GM18868 (cell line): ENCODE results near the gene MEF2D.

Experiments
- ATAC-seq: cut with Tn5 transposase; IDR thresholded peaks from one replicate; pipeline ENCODE4 v1.9.1; 2021; ENCODE audit warnings: mild to moderate bottlenecking, moderate library complexity; ENCODE audit not compliant: unreplicated experiment

The MEF2D gene

GRCh38 chr1:156502391-156502893 lies 1.9 kb upstream of the MEF2D start:
- ATAC-seq: no peak

- peak; percentile 57 for ATAC-seq
These were observed 375 bp upstream of the MEF2D start for GRCh38 chr1:156500793-156501506.

- no peak for ATAC-seq
These were observed 583 bp downstream of the MEF2D start for GRCh38 chr1:156499842-156500542.

- ATAC-seq: no peak
These were observed 1.3 kb downstream of the MEF2D start for GRCh38 chr1:156499194-156499841.

- no peak for ATAC-seq
These were observed 2.0 kb downstream of the MEF2D start for GRCh38 chr1:156498432-156499193.

- ATAC-seq: no peak
These were observed 2.7 kb downstream of the MEF2D start for GRCh38 chr1:156497743-156498431.

- ATAC-seq: no peak
These were observed 3.4 kb downstream of the MEF2D start for GRCh38 chr1:156497078-156497742.

- no peak for ATAC-seq
These were observed 4.3 kb downstream of the MEF2D start for GRCh38 chr1:156496211-156496761.

- no peak for ATAC-seq
These were observed 5.0 kb downstream of the MEF2D start for GRCh38 chr1:156495401-156496140.

GRCh38 chr1:156494309-156494895 lies 6.2 kb downstream of the MEF2D start:
- no peak for ATAC-seq

- no peak for ATAC-seq
These were observed 6.8 kb downstream of the MEF2D start for GRCh38 chr1:156493742-156494141.

- ATAC-seq: no peak
These were observed 7.4 kb downstream of the MEF2D start for GRCh38 chr1:156493154-156493631.

GRCh38 chr1:156492591-156493080 lies 7.9 kb downstream of the MEF2D start:
- ATAC-seq: no peak

GRCh38 chr1:156492013-156492590 lies 8.5 kb downstream of the MEF2D start:
- no peak for ATAC-seq

GRCh38 chr1:156491151-156491949 lies 9.2 kb downstream of the MEF2D start:
- ATAC-seq: no peak

GRCh38 chr1:156490401-156491032 lies 10.1 kb downstream of the MEF2D start:
- no peak for ATAC-seq

GRCh38 chr1:156489935-156490293 lies 10.7 kb downstream of the MEF2D start:
- no peak for ATAC-seq
